HG02973 (cell line): ENCODE measurements around the gene DNM3.

ENCODE experiments used
- ATAC-seq: cut with Tn5 transposase; IDR thresholded peaks from one replicate; pipeline ENCODE4 v1.9.1; 2021; ENCODE audit warnings: moderate library complexity; ENCODE audit not compliant: unreplicated experiment

The DNM3 gene

GRCh38 chr1:172219966-172220365 lies 378.7 kb downstream of the DNM3 start:
- no peak for ATAC-seq

- ATAC-seq: no peak
Measured at GRCh38 chr1:172220376-172220775, 379.1 kb downstream of the DNM3 start.

- ATAC-seq: no peak
Measured at GRCh38 chr1:172221436-172221835, 380.1 kb downstream of the DNM3 start.

GRCh38 chr1:172224871-172225270 lies 383.6 kb downstream of the DNM3 start:
- ATAC-seq: no peak

GRCh38 chr1:172229942-172230341 lies 388.6 kb downstream of the DNM3 start:
- ATAC-seq: no peak

- ATAC-seq: no peak
Measured at GRCh38 chr1:172230526-172230925, 389.2 kb downstream of the DNM3 start.

GRCh38 chr1:172236958-172237357 lies 395.7 kb downstream of the DNM3 start:
- no peak for ATAC-seq

- ATAC-seq: no peak
Measured at GRCh38 chr1:172238158-172238557, 396.9 kb downstream of the DNM3 start.

GRCh38 chr1:172238965-172239364 lies 397.7 kb downstream of the DNM3 start:
- ATAC-seq: no peak

- ATAC-seq: no peak
Measured at GRCh38 chr1:172239901-172240300, 398.6 kb downstream of the DNM3 start.

GRCh38 chr1:172241540-172241939 lies 400.2 kb downstream of the DNM3 start:
- no peak for ATAC-seq

- ATAC-seq: no peak
Measured at GRCh38 chr1:172244865-172245264, 403.6 kb downstream of the DNM3 start.

GRCh38 chr1:172245788-172246187 lies 404.5 kb downstream of the DNM3 start:
- ATAC-seq: no peak

GRCh38 chr1:172246521-172247390 lies 405.5 kb downstream of the DNM3 start:
- no peak for ATAC-seq

- ATAC-seq: no peak
Measured at GRCh38 chr1:172251486-172251885, 410.2 kb downstream of the DNM3 start.

- ATAC-seq: no peak
Measured at GRCh38 chr1:172252321-172252720, 411.0 kb downstream of the DNM3 start.

- no peak for ATAC-seq
Measured at GRCh38 chr1:172252958-172253357, 411.7 kb downstream of the DNM3 start.

- no peak for ATAC-seq
Measured at GRCh38 chr1:172254521-172255222, 413.4 kb downstream of the DNM3 start.

- ATAC-seq: no peak
Measured at GRCh38 chr1:172255223-172255560, 413.9 kb downstream of the DNM3 start.

- ATAC-seq: no peak
Measured at GRCh38 chr1:172265905-172266304, 424.6 kb downstream of the DNM3 start.

GRCh38 chr1:172266528-172267174 lies 425.4 kb downstream of the DNM3 start:
- no peak for ATAC-seq

GRCh38 chr1:172268237-172268636 lies 426.9 kb downstream of the DNM3 start:
- no peak for ATAC-seq
